ENCODE measurements around the gene GCSAM. TPM values are rescaled to one million over a fixed set of nuclear protein-coding genes. Genes with fewer than 3 reads are reported as not detected.
A peak's percentile ranks its signal among the peaks of the same experiment; 100 is the strongest.

The GCSAM gene
- total RNA-seq, 4 donors from 2014 or later, result 0.40 to 5.8 TPM; not detected in 2

GRCh38 chr3:112097378-112097777 is 35.7 kb downstream of the GCSAM start:
- H3K9me3 ChIP-seq, result no peaks in the 10 kb centered on the region
- H3K4me3 ChIP-seq, result no peak overlapping the region
- H3K27ac ChIP-seq, result no peak overlapping the region
- TF ChIP-seq CTCF (IDR thresholded peaks at IDR 0.05) (no peak), POLR2A (IDR thresholded peaks at IDR 0.05) (no peak)
- H3K36me3 ChIP-seq, result no peaks in the 10 kb centered on the region
- peak in 1 of 3 donors; percentile 72 for DNase-seq
- H3K27me3 ChIP-seq, result no peaks in the 10 kb centered on the region
- peaks cover 0 to 5% (median 0%) of the 10 kb centered on the region in 4 donors for H3K4me1 ChIP-seq

GRCh38 chr3:112096176-112096575 is 36.9 kb downstream of the GCSAM start:
- H3K9me3 ChIP-seq, result no peaks in the 10 kb centered on the region
- H3K27me3 ChIP-seq, result no peaks in the 10 kb centered on the region
- DNase-seq, result no peak
- H3K4me3 ChIP-seq, result no peak overlapping the region
- TF ChIP-seq CTCF (IDR thresholded peaks at IDR 0.05) (no peak), POLR2A (IDR thresholded peaks at IDR 0.05) (no peak)
- peaks cover 0 to 7% (median 0%) of the 10 kb centered on the region in 4 donors for H3K4me1 ChIP-seq
- no peaks in the 10 kb centered on the region for H3K36me3 ChIP-seq
- no peak overlapping the region for H3K27ac ChIP-seq

GRCh38 chr3:112095731-112096130 is 37.3 kb downstream of the GCSAM start:
- H3K27ac ChIP-seq, result no peak overlapping the region
- TF ChIP-seq POLR2A (IDR thresholded peaks at IDR 0.05), result no peak
- no peaks in the 10 kb centered on the region for H3K27me3 ChIP-seq
- no peak for DNase-seq
- no peak overlapping the region for H3K4me3 ChIP-seq
- no peaks in the 10 kb centered on the region for H3K9me3 ChIP-seq
- peaks cover 0 to 7% (median 1%) of the 10 kb centered on the region in 4 donors for H3K4me1 ChIP-seq
- H3K36me3 ChIP-seq, result no peaks in the 10 kb centered on the region

GRCh38 chr3:112093180-112093522 is 39.9 kb downstream of the GCSAM start:
- H3K9me3 ChIP-seq, result no peaks in the 10 kb centered on the region
- TF ChIP-seq POLR2A (IDR thresholded peaks at IDR 0.05) (no peak), CTCF (IDR thresholded peaks at IDR 0.05) (no peak)
- peaks cover 0 to 20% (median 2%) of the 10 kb centered on the region in 4 donors for H3K4me1 ChIP-seq
- no peaks in the 10 kb centered on the region for H3K36me3 ChIP-seq
- H3K4me3 ChIP-seq, result no peak overlapping the region
- peak overlapping the region in 1 of 4 donors; percentile 44 for H3K27ac ChIP-seq
- no peak for DNase-seq
- no peaks in the 10 kb centered on the region for H3K27me3 ChIP-seq

GRCh38 chr3:112092496-112093179 is 40.4 kb downstream of the GCSAM start:
- Histone ChIP-seq H3K9me3 (no peaks in the 10 kb centered on the region), H3K27ac (peak overlapping the region in 1 of 4 donors; percentile 44), H3K36me3 (no peaks in the 10 kb centered on the region), H3K4me3 (no peak overlapping the region), H3K27me3 (no peaks in the 10 kb centered on the region), H3K4me1 (peaks cover 0 to 20% (median 2%) of the 10 kb centered on the region in 4 donors)
- no peak for DNase-seq
- TF ChIP-seq CTCF (IDR thresholded peaks at IDR 0.05) (no peak), POLR2A (IDR thresholded peaks at IDR 0.05) (no peak)

GRCh38 chr3:112090887-112091586 is 42.0 kb downstream of the GCSAM start:
- peaks cover 0 to 25% (median 2%) of the 10 kb centered on the region in 4 donors for H3K4me1 ChIP-seq
- H3K27me3 ChIP-seq, result no peaks in the 10 kb centered on the region
- DNase-seq, result no peak
- no peaks in the 10 kb centered on the region for H3K9me3 ChIP-seq
- no peak overlapping the region for H3K4me3 ChIP-seq
- H3K27ac ChIP-seq, result peak overlapping the region in 3 of 4 donors; percentile 23 to 72 (median 35)
- H3K36me3 ChIP-seq, result no peaks in the 10 kb centered on the region
- TF ChIP-seq POLR2A (IDR thresholded peaks at IDR 0.05) (no peak), CTCF (IDR thresholded peaks at IDR 0.05) (no peak)
